Smooth muscle cell (in vitro differentiated cells): ENCODE data around the gene ANK2. TPM values are rescaled to one million over a fixed set of nuclear protein-coding genes. Genes with fewer than 3 reads are reported as not detected.

ENCODE experiments used
- microRNA counts: library from miRNA; unstranded; fragments of <30 nt; microRNA quantifications from one replicate; lab custom pipeline; 2016
- microRNA-seq: library from miRNA; unstranded; fragments of <30 nt; microRNA quantifications from one replicate; pipeline ENCODE4, GENCODE V29; 2016; ENCODE audit warnings: borderline number of aligned reads
- polyA plus RNA-seq: library from polyadenylated mRNA; unstranded; fragments of >200 nt; fragmentation: Nextera tagmentation; extraction: Ambion mirVana; gene quantifications from 2 replicates; pipeline ENCODE4 v1.2.1, GENCODE V29; 2016
- small RNA-seq: library from RNA; depleted of rRNA; stranded (forward); fragments of <200 nt; gene quantifications from one replicate; pipeline ENCODE3, GENCODE V24; 2014
- total RNA-seq: library from RNA; depleted of rRNA; stranded (reverse); fragments of >200 nt; gene quantifications from 2 replicates; pipeline ENCODE4 v1.2.3, GENCODE V29; 2014

ANK2 gene
- total and polyA plus RNA-seq, 2 experiments from 2014 or later: 2.2 to 8.1 TPM

MicroRNA genes within 50 kb of the gene (microRNA counts, 767-probe panel; counts per million panel counts)
- microRNA hsa-miR-1243 (lab: Ali Mortazavi, UCI): 183 counts per million

Small RNA genes within 50 kb of the gene (microRNA-seq; reads per million reads assigned to microRNA genes)
- not detected for gene MIR1243
- not detected for gene MIR8082

Small RNA genes within 50 kb of the gene (small RNA-seq; reads per million reads assigned to genes)
- gene MIR8082: not detected
- gene RN7SL184P: not detected
- not detected for gene RNU1-138P
